ENCODE results near the gene CARD16.
"Not testable (repeated sequence)": the region's sequence is repeated elsewhere in the genome, so short reads cannot be mapped to it uniquely, and the experiment has no call there.

Gene CARD16

GRCh38 chr11:105044557-105045524 is at the start of gene CARD16:
Gene CARD16, minus strand, starts transcription at chr11:105045335. Its CDS starts 38 bp downstream, at chr11:105045297.
- DNase-seq: not testable (repeated sequence)

- no peak for DNase-seq
Observed at GRCh38 chr11:105092256-105093239, 47.4 kb upstream of the CARD16 start.

GRCh38 chr11:105081412-105082150 is 36.4 kb upstream of the CARD16 start:
- no peak for DNase-seq

GRCh38 chr11:105080171-105080906 is 35.2 kb upstream of the CARD16 start:
- DNase-seq: not testable (repeated sequence)

- no peak for DNase-seq
Observed at GRCh38 chr11:105078283-105078682, 33.1 kb upstream of the CARD16 start.

- not testable (repeated sequence) for DNase-seq
Observed at GRCh38 chr11:105077141-105077790, 32.1 kb upstream of the CARD16 start.

- DNase-seq: no peak
Observed at GRCh38 chr11:105074166-105074530, 29.0 kb upstream of the CARD16 start.

- DNase-seq: no peak
Observed at GRCh38 chr11:105073456-105074165, 28.5 kb upstream of the CARD16 start.

- DNase-seq: not testable (repeated sequence)
Observed at GRCh38 chr11:105072080-105072479, 26.9 kb upstream of the CARD16 start.

- no peak for DNase-seq
Observed at GRCh38 chr11:105071089-105071732, 26.1 kb upstream of the CARD16 start.

GRCh38 chr11:105070306-105070705 is 25.2 kb upstream of the CARD16 start:
- no peak for DNase-seq

GRCh38 chr11:105069749-105070148 is 24.6 kb upstream of the CARD16 start:
- DNase-seq: not testable (repeated sequence)

GRCh38 chr11:105063245-105063941 is 18.3 kb upstream of the CARD16 start:
- not testable (repeated sequence) for DNase-seq

GRCh38 chr11:105057432-105057831 is 12.3 kb upstream of the CARD16 start:
- DNase-seq: no peak

- no peak for DNase-seq
Observed at GRCh38 chr11:105056446-105056845, 11.3 kb upstream of the CARD16 start.

- DNase-seq: no peak
Observed at GRCh38 chr11:105054723-105055493, 9.8 kb upstream of the CARD16 start.

GRCh38 chr11:105052487-105052886 is 7.4 kb upstream of the CARD16 start:
- no peak for DNase-seq

GRCh38 chr11:105051559-105051958 is 6.4 kb upstream of the CARD16 start:
- no peak for DNase-seq

- DNase-seq: no peak
Observed at GRCh38 chr11:105049481-105049880, 4.3 kb upstream of the CARD16 start.

Data from NCI-H1417 treated with DMSO at 0.1 percent for 48 hours (cell line).